ENCODE data around the gene EIF4H.
"Not testable (repeated sequence)": the region's sequence is repeated elsewhere in the genome, so short reads cannot be mapped to it uniquely, and the experiment has no call there.

The EIF4H gene

DNA sequence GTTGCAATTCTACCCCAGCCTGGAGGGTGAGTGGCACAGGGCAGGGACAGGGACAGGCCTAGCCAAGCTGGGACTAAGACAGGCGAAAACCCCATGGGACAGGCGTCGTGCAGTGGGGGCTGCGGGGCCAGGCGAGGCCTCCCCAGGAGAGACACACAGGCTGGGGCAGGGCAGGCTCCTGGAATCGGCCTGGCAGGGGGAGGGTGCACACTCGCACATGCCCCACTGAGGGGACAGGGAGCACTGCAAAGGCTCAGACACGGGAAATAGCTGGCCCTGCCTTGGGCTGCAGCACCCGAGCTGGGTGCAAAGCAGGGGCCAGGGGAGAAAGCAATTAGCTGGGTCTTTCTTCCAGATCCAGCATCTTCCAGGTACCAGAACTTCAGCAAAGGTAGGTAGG lies 46.1 kb downstream of the EIF4H start:
- H3K4me3 ChIP-seq (ENCODE audit: low read depth, low read length): no peak overlapping the region
- DNase-seq (ENCODE audit: low read depth): no peak

DNA sequence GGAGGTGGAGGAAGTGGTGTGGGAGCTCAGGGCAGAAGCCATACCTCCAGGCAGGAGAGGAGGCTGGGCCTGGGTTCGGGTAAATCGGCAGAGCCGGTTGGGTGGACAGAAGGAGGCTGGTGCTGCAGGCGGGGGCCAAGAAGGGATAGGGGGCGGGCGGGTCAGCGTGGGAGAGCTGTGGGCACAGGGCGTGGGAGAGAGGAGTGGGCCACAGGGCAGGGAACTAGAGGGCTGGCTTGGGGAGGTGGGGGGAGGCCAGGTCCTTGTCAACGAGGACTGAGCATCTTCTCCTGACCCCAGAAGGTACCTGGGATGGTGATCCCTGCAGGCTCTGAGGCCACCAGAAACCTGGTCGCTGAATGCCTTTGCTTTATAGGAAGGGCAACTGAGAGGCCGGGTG lies 47.6 kb downstream of the EIF4H start:
- H3K4me3 ChIP-seq (ENCODE audit: low read depth, low read length): no peak overlapping the region
- no peak for DNase-seq (ENCODE audit: low read depth)

DNA sequence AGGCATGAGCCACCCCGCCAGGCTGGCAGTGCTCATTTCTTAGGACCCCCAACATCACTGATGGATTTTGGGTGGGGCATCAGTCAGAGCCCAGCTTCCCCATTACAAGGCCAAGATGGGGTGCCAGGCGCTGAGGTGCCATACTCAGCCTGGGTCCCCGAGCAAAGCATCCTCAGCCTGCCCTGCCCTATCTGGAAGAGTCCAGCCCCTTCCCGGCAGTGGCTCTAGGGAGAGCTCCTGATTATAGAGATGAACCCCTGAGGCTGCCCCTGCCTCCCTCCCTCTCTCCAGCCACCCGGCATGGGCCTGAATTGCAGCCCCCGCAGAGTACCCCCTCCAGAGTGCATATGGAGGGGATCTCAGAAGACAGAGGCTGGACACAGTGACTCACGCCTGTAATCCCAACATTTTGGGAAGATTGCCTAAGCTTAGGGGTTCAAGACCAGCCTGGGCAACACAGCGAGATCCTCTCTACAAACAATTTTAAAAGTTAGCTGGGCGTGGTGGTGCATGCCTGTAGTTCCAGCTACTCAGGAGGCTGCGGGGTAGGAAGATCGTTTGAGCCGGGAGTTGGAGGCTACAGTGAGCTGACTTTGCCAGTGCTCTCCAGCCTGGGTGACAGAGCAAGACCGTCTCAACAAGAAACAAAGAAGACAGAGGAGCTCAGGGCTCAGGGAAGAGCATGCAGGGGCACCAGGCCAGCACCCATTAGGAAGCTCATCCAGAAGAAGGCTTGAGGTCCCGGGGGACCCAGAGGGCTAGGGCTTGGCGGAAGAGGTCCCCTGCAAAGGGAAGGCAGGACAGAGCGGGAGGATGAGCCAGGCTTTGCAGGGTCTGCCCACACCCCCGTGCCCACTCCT lies 48.9 kb downstream of the EIF4H start:
- no peak for DNase-seq (ENCODE audit: low read depth)
- no peak overlapping the region for H3K4me3 ChIP-seq (ENCODE audit: low read depth, low read length)

DNA sequence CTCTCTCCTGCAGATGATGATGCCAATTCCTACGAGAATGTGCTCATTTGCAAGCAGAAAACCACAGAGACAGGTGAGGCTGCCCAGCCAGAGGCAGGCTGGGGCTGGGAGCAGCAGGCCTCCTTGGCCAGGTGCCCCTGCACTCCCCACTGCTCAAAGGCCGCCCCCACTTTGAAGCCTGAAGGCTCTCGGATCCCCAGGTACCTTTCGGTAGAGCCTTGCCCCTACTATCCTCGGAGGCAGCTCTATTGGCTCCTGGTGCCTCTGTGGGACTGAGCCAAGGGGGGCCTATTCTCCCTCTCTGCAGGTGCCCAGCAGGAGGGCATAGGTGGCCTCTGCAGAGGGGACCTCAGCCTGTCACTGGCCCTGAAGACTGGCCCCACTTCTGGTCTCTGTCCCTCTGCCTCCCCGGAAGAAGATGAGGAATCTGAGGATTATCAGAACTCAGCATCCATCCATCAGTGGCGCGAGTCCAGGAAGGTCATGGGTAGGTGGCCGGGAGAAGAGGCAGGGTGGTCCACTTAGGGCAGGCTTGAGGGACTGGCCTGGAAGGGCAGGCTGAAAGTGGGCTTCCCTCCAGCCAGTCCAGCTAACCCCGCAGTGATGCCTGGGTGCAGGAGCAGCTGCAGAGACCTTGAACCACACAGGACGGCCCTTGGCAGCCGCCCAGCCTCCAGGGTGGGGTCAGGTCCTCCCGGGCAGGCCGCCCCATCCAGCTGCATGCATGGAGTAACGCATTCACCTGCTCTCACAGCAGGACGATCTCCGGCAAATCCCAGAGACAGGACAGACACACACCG lies 49.8 kb downstream of the EIF4H start:
- H3K4me3 ChIP-seq (ENCODE audit: low read depth, low read length): no peak overlapping the region
- no peak for DNase-seq (ENCODE audit: low read depth)

DNA sequence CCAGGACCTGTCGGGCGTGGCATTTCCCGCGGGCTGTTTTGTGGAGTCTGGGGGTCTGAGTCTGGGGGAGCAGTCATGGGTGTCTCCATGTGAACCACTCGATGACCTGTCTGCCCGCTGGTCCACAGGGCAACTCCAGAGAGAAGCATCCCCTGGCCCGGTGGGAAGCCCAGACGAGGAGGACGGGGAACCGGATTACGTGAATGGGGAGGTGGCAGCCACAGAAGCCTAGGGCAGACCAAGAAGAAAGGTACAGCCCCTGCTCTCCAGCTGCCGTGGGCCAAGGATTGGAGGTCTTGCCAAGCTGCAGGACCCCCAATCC lies 50.3 kb downstream of the EIF4H start:
- DNase-seq (ENCODE audit: low read depth): no peak
- no peak overlapping the region for H3K4me3 ChIP-seq (ENCODE audit: low read depth, low read length)

DNA sequence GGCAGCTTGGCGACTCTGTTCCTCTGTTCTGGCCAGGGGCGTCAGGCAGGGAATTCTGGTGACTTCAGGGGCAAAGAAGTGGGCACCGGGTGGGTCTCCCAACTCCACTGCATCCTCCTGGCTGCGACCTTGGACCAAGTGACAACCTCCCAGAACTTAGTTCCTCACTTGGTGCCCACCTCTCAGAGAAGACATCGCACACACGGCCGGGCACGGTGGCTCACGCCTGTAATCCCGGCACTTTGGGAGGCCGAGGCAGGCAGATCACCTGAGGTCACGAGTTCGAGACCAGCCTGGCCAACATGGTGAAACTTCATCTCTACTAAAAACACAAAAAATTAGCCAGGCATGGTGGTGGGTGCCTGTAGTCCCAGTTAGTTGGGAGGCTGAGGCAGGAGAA lies 50.8 kb downstream of the EIF4H start:
- DNase-seq (ENCODE audit: low read depth); H3K4me3 ChIP-seq (ENCODE audit: low read depth, low read length): not testable (repeated sequence)

DNA sequence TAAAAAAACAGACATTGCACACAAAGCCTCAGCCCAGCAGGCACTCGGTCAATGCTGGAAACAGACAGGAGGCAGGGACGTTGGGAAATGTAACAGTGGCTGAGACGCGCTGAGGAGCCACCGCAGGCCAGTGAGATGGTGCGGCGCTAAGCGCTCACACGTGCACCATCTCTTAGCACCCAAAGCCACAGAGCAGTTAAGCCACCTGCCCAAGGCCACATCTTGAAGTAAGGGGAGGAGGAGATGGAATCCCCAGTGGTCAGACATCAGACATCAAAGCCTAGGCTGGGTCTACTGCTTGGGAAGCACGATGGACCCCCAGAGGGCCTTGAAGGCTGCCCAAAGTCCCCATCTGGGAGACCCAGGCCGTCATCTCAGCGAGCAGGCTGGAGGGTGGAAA lies 51.2 kb downstream of the EIF4H start:
- DNase-seq (ENCODE audit: low read depth): no peak
- no peak overlapping the region for H3K4me3 ChIP-seq (ENCODE audit: low read depth, low read length)

DNA sequence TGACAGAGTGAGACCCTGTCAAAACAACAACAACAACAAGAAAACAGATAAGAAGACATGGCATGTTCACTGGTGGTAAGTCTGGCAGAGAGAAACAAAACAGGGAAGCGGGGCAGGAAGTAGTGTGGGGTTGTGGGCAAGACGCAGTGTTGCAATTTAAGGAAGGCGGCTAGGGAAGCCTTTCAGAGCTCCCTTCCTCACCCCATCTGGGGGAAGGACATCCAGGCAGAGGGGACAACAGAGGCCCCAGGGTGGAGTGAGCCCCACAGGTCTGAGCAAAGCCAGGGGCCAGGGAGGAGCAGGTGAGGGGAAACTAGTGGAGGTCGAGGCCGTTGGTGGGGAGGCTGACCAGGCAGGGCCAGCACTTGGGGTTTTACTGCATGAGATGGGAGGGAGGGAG lies 52.5 kb downstream of the EIF4H start:
- no peak overlapping the region for H3K4me3 ChIP-seq (ENCODE audit: low read depth, low read length)
- no peak for DNase-seq (ENCODE audit: low read depth)

DNA sequence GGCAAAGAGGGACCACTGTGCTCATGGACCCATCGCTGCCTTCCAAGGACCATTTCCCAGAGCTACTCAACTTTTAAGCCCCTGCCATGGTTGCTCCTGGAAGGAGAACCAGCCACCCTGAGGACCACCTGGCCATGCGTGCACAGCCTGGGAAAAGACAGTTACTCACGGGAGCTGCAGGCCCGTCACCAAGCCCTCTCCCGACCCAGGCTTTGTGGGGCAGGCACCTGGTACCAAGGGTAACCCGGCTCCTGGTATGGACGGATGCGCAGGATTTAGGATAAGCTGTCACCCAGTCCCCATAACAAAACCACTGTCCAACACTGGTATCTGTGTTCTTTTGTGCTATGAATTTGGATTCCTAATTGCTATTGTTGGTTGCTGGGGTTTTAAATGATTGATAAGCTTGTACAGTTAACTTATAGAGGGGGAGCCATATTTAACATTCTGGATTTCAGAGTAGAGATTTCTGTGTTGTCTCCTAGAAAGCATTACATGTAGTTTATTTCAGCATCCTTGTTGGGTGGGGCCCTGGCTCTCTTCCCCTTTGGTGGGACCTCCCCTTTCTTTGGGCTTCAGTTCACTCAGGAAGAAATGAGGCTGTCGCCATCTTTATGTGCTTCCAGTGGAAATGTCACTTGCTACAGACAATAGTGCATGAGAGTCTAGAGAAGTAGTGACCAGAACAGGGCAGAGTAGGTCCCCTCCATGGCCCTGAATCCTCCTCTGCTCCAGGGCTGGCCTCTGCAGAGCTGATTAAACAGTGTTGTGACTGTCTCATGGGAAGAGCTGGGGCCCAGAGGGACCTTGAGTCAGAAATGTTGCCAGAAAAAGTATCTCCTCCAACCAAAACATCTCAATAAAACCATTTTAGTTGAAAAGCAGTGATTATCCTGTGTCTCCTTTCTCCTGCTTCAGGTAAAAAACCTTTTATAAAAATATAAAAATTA lies 55.1 kb downstream of the EIF4H start:
- H3K4me3 ChIP-seq (ENCODE audit: low read depth, low read length): no peak overlapping the region
- no peak for DNase-seq (ENCODE audit: low read depth)

DNA sequence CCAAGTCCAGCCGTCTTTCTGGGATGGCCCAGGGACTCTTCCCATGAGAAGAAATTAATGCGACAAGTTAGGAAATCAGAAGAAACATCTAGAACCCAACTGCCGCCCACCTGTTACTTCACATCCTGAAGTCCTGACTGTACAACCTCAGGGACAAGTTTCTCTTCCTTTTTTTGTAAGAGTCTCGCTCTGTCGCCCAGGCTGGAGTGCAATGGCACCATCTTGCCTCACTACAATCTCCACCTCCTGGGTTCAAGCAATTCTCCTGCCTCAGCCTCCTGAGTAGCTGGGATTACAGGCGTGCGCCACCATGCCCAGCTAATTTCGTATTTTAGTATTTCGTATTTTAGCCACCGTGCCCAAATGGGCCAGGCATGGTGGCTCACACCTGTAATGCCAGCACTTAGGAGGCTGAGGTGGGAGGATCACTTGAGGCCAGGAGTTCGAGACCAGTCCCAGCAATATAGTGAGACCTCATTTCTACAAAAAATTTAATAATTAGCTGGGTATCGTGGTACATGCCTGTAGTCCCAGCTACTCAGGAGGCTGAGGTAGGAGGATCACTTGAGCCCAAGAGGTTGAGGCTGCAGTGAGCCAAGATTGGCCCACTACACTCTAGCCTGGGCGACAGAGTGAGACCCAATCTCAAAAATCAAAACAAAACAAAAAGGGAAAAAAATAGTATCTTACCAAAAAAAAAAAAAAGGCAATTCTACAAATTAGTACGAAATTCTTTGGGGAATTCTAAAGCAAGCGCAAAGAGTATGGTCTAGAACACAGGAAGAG lies 56.5 kb downstream of the EIF4H start:
- DNase-seq (ENCODE audit: low read depth): no peak
- H3K4me3 ChIP-seq (ENCODE audit: low read depth, low read length): no peak overlapping the region

DNA sequence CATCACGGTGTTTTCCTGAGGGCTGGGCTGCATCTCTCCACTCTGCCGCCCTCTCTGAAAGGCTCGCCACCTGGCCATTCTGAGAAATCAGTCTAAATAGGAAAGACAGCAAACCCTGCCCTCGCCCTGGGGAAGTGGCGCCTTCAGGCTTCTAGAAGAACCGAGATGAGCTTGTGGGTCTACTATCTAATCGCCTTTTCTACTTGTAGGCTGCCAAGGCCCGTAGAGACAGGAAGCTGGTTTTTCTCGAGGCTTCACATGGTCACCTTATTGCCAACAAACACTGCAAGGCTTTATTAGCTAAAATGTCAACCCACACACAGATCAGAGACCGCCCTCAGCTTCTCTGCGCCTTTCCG lies 57.1 kb downstream of the EIF4H start:
- H3K4me3 ChIP-seq (ENCODE audit: low read depth, low read length): no peak overlapping the region
- DNase-seq (ENCODE audit: low read depth): no peak

DNA sequence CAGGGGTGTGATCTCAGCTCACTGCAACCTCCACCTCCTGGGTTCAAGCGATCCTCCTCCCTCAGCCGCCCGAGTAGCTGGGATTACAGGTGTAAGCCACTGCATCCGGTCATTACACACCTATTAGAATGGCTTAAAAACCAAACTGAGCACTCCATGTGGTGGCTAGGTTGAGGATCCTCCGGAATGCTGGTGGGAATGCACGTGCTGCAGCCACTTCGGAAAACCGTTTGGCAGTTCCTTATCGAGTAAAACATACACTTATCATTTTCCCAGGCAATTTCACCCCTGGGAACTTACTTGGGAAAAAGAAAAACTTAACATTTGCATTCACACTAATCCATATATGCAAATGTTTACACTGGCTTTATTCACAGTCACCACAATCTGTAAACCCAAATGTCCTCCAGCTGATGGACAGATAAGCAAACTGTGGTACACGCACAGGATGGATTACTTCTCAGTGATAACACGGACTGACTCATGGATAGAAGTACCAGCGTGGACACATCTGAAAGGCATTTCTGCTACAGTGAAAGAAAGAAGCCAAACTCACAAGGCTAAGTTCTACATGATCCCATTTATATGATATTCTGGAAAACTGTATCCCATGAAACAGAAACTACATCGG lies 59.6 kb downstream of the EIF4H start:
- no peak overlapping the region for H3K4me3 ChIP-seq (ENCODE audit: low read depth, low read length)
- DNase-seq (ENCODE audit: low read depth): no peak

DNA sequence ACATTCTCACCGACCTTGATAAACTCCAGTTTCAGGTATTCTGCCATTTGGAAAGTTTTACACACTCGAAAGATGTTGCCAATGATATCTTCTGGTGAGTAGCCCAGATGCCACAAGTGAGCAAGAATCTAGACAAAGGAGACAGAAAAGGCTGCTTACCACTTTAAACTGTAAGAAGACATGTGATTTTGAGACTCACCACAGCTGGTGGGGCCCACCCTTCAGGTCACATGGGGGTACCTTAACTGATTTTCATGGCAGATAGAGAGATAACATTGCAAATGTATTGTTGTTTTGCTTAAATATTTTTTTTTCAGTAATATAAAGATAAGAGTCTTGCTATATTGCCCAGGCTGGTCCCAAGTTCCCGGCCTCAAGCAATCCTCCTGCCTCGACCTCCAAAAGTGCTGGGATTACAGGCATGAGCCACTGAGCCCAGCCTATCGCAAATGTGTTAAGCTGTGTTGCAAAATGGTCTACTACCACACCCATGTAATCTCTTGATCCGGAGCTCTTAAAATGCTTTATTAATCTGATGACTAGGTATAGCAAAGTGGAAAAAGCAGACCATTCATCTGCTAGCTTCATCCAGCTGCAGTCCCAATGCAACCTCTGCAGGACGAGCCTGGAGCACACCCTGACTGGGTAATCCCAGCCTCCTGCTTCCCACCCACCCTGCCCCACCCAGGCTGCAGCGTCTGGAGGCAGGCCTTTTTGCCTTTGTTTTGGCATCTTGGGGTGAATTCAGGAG lies 61.5 kb downstream of the EIF4H start:
- H3K4me3 ChIP-seq (ENCODE audit: low read depth, low read length): no peak overlapping the region
- DNase-seq (ENCODE audit: low read depth): no peak

DNA sequence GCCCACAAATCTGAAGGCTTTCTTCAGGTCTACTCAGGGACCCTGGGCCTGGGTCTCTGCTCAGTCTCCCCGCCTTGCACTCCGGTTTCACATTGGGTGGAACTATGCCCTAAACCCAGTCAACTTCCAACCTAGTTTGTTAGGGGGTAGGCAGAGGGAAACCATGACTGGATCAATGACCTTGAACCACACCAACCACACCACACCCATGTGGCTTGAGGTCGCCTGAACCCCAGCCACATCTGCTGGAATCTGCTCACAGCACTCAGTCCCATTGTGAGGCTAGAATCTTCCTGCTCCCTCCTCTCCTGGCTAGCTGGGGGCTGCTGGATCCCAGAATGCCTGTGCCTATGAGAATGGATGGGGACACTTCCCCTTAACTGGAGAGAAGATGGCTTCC lies 62.1 kb downstream of the EIF4H start:
- H3K4me3 ChIP-seq (ENCODE audit: low read depth, low read length): no peak overlapping the region
- no peak for DNase-seq (ENCODE audit: low read depth)

DNA sequence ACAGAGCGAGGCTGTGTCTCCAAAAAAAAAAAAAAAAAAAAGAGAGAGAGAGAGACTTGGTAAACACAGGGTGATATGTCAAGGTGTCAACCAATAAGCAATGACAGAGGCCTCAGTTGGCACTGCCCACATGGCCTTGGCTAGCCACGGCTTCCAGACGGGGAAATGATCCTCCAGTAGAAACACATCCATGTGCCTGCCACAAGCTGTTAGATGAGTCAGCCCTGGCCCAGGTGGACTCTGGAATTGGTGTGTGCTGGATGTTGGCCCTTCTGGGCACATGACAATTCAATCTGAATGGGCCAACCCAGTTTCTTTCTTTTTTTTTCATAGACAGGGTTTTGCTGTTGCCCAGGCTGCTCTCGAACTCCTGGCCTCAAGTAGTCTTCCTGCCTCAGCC lies 66.3 kb downstream of the EIF4H start:
- DNase-seq (ENCODE audit: low read depth): no peak
- H3K4me3 ChIP-seq (ENCODE audit: low read depth, low read length): no peak overlapping the region

DNA sequence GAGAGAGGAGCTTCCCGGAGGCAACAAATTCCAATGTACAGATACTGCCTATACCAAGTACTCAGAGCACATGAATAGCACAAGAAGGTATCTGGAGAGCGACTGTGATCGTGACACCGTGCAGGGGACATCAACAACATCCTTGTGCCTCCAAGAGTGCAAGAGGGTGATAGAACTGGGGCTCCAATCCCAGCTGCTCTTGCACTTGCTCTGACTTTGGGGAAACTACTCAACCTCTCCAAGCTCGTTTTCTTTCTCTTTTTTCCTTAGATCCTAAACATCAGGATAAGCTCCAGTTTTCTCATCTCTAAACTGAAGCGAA lies 67.9 kb downstream of the EIF4H start:
- no peak overlapping the region for H3K4me3 ChIP-seq (ENCODE audit: low read depth, low read length)
- no peak for DNase-seq (ENCODE audit: low read depth)

DNA sequence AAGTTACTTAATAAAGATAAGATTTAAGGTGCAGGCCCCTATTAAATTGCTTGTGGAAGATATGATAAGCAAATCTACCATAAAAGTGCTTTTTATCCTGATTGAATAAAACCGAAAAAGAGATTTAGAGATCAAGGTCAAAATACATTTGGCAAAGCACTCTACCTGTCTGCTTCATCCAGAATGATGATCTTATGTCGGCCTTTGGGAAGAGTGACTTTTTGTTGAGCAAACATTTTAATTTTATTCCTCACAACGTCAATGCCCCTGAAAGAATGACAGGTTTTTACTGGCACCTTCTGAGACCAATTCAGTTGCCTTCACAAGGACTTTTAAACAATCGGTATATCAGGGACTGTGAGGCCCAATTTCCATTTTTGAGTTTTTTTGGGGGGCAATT lies 72.3 kb downstream of the EIF4H start:
- H3K4me3 ChIP-seq (ENCODE audit: low read depth, low read length): no peak overlapping the region
- no peak for DNase-seq (ENCODE audit: low read depth)
